ENCODE measurements around the gene INSM1. TPM values are rescaled to one million over a fixed set of nuclear protein-coding genes. Genes with fewer than 3 reads are reported as not detected.

Gene INSM1
- total RNA-seq, 4 donors from 2014 or later: not detected

DNA sequence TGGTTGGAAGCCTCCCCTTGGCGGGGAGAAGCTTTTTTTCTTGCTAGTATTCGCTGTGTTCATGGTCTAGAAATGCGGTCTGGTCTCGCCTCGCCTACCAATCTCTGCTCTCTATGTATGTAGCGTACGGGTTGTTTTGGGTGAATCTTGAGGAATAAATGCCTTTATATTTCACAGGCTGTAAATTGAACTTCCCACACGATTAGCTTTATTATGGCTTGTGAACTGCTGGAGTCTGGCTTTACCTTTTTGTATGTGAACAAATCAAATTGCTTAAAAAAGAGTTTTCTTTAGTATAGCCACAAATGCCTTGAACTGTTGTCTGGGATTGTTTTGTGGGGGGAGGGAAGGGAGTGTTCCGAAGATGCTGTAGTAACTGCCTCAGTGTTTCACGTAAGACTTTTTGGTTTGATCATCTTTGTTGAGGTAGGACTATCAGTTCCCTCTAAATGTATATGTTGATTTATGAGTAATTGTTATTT is 2.2 kb downstream of the INSM1 start:
- no peaks in the 10 kb centered on the region for H3K36me3 ChIP-seq
- in situ Hi-C loops (cut with MboI; ENCODE audit: low sequenced_read_pairs in 4 of 4): no loop called here
- DNase-seq (no peak), ATAC-seq (no peak)
- peaks cover 3 to 8% of the 10 kb centered on the region in 2 donors for H3K4me1 ChIP-seq
- H3K27me3 ChIP-seq: peaks cover 48 to 57% (median 56%) of the 10 kb centered on the region in 3 donors
- intact Hi-C loops (cut with DNase I; ENCODE audit: low total_unique reads): no loop called here
- no peaks in the 10 kb centered on the region for H3K9me3 ChIP-seq
- H3K4me3 ChIP-seq: no peak overlapping the region
- no peak overlapping the region for H3K27ac ChIP-seq
- TF ChIP-seq POLR2A (IDR thresholded peaks at IDR 0.05): no peak
- TF ChIP-seq, protein P1, sequence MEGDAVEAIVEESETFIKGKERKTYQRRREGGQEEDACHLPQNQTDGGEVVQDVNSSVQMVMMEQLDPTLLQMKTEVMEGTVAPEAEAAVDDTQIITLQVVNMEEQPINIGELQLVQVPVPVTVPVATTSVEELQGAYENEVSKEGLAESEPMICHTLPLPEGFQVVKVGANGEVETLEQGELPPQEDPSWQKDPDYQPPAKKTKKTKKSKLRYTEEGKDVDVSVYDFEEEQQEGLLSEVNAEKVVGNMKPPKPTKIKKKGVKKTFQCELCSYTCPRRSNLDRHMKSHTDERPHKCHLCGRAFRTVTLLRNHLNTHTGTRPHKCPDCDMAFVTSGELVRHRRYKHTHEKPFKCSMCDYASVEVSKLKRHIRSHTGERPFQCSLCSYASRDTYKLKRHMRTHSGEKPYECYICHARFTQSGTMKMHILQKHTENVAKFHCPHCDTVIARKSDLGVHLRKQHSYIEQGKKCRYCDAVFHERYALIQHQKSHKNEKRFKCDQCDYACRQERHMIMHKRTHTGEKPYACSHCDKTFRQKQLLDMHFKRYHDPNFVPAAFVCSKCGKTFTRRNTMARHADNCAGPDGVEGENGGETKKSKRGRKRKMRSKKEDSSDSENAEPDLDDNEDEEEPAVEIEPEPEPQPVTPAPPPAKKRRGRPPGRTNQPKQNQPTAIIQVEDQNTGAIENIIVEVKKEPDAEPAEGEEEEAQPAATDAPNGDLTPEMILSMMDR (IDR thresholded peaks at IDR 0.05 in 4 of 5, conservative IDR thresholded peaks at IDR 0.05 in 1 of 5): no peak

DNA sequence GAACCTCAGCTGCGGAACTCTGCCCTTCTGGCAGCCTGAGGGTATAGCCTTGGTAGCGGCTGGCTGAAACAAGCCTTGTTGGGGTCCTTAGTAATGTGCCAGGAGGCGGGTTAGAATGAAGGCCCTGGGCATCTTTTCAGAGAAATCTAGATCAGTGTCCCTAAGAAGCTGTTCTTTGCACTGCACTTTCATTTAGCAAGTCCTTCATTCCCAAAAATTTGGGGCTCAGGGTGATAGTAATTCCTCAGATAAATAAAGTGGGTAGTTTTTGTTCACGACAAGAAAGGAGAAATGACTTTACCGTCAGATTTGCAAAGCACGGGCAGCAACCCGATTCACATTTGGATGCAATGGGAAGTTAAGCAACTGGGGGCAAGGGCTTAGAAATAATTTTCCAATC is 3.2 kb downstream of the INSM1 start:
- no peak for TF ChIP-seq POLR2A (IDR thresholded peaks at IDR 0.05)
- TF ChIP-seq, protein P1 (IDR thresholded peaks at IDR 0.05 in 4 of 5, conservative IDR thresholded peaks at IDR 0.05 in 1 of 5): no peak
- Histone ChIP-seq H3K9me3 (no peaks in the 10 kb centered on the region), H3K27ac (no peak overlapping the region), H3K27me3 (peaks cover 39 to 48% (median 47%) of the 10 kb centered on the region in 3 donors), H3K36me3 (no peaks in the 10 kb centered on the region), H3K4me3 (no peak overlapping the region), H3K4me1 (peaks cover 3 to 8% of the 10 kb centered on the region in 2 donors)
- in situ Hi-C loops (cut with MboI; ENCODE audit: low sequenced_read_pairs in 4 of 4): no loop called here
- ATAC-seq: no peak
- intact Hi-C loops (cut with DNase I; ENCODE audit: low total_unique reads): no loop called here
- no peak for DNase-seq

DNA sequence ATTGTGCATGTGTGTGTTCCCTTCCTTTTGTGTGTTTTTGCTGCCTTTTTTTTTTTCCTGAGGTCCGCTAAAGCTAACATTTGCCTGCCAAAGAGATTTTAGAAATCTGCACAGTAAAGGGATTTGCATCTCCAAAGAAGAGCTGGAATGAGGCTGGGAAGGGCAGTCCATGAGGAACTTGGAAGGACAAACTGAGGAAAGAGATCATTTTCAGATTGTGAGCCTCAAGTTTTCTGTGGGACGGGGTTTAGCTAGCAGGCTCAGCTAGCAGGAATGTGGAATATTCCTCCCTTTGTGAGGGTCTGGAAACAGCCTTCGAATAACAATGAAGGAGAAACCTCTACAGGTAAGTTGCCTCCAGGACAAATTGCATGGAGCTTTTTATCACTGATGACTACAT is 3.8 kb downstream of the INSM1 start:
- Histone ChIP-seq H3K4me1 (peaks cover 3 to 8% of the 10 kb centered on the region in 2 donors), H3K27me3 (peaks cover 35 to 42% (median 41%) of the 10 kb centered on the region in 3 donors), H3K27ac (no peak overlapping the region), H3K4me3 (no peak overlapping the region), H3K36me3 (no peaks in the 10 kb centered on the region), H3K9me3 (no peaks in the 10 kb centered on the region)
- TF ChIP-seq, protein P1 (IDR thresholded peaks at IDR 0.05 in 4 of 5, conservative IDR thresholded peaks at IDR 0.05 in 1 of 5): no peak
- no peak for TF ChIP-seq POLR2A (IDR thresholded peaks at IDR 0.05)
- DNase-seq (no peak), ATAC-seq (no peak)
- in situ Hi-C loops (cut with MboI; ENCODE audit: low sequenced_read_pairs in 4 of 4): no loop called here
- intact Hi-C loops (cut with DNase I; ENCODE audit: low total_unique reads): no loop called here

DNA sequence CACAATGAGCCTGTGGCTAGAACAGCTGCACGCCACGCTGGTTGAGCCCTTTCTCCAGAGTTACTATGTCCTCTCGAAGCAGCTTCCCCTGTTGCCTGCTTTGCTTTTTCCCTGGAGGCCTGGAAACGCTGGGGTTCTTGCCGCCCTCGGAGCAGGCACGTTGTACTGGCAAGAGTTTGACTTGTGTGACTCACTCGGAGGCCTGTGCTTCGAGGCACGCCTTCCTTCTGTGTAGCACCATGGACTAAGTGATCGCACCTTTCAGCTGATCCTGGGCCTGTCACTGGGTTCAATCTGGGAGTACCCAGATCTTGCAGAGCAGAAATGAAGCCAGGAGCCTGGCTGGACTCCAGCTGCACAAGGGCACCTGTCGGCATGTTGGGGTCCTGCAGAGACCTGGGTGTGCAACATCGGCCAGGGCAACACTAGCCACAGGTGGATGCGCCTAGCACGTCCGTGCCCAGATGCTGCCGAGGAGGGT is 5.2 kb downstream of the INSM1 start:
- H3K27me3 ChIP-seq: peaks cover 25 to 33% (median 32%) of the 10 kb centered on the region in 3 donors

More for the DNA sequence above, 5.2 kb downstream of the INSM1 start:
- intact Hi-C loops (cut with DNase I; ENCODE audit: low total_unique reads): no loop called here
- H3K36me3 ChIP-seq: no peaks in the 10 kb centered on the region
- ATAC-seq: peak in 1 of 2 donors; percentile 34
- H3K9me3 ChIP-seq: no peaks in the 10 kb centered on the region
- H3K4me1 ChIP-seq: no peaks in the 10 kb centered on the region
- no peak overlapping the region for H3K4me3 ChIP-seq
- no peak for TF ChIP-seq POLR2A (IDR thresholded peaks at IDR 0.05)
- TF ChIP-seq, protein P1 (IDR thresholded peaks at IDR 0.05 in 4 of 5, conservative IDR thresholded peaks at IDR 0.05 in 1 of 5): no peak
- no peak for DNase-seq
- in situ Hi-C loops (cut with MboI; ENCODE audit: low sequenced_read_pairs in 4 of 4): no loop called here
- H3K27ac ChIP-seq: no peak overlapping the region

All from gastrocnemius medialis (tissue), 4 donors.